Keratinocyte (primary cell): ENCODE results near the gene NPRL2. TPM values are rescaled to one million over a fixed set of nuclear protein-coding genes. Genes with fewer than 3 reads are reported as not detected.
A peak's percentile ranks its signal among the peaks of the same experiment; 100 is the strongest.

ENCODE experiments used
- DNase-seq: peaks from one replicate; pipeline ENCODE4 v3.0.0-alpha.2; 2011; ENCODE audit warnings: low read depth, missing footprints, low spot score
- FAIRE-seq: peaks from 2 replicates; lab custom pipeline; 2011; peaks lifted over from hg19 to GRCh38; lab: Jason Lieb, UNC
- H2AFZ ChIP-seq: 2 replicates; pipeline ENCODE4 v1.6.0; 2012; ENCODE audit warnings: low read length, control low read depth, inconsistent platforms; ENCODE audit not compliant: control insufficient read depth
- H3K27ac ChIP-seq: 2 replicates; pipeline ENCODE4 v1.5.1; 2011; ENCODE audit warnings: low read length; ENCODE audit not compliant: control insufficient read depth, insufficient read depth
- H3K27me3 ChIP-seq: 3 replicates; pipeline ENCODE4 v1.6.0; 2011; ENCODE audit warnings: low read length; ENCODE audit not compliant: control insufficient read depth, insufficient read depth; ENCODE audit errors: extremely low read depth
- H3K36me3 ChIP-seq, 2 experiments: 2 replicates in 1 of 2; 3 replicates in 1 of 2; pipeline ENCODE4 v1.5.1; 2011; ENCODE audit warnings: low read length in 2 of 2, mild to moderate bottlenecking in 1 of 2; ENCODE audit not compliant: control insufficient read depth in 2 of 2, insufficient read depth in 2 of 2; ENCODE audit errors: extremely low read depth in 1 of 2
- H3K4me1 ChIP-seq: 3 replicates; pipeline ENCODE4 v1.5.1; 2011; ENCODE audit warnings: low read length; ENCODE audit not compliant: control insufficient read depth, insufficient read depth; ENCODE audit errors: extremely low read depth
- H3K4me2 ChIP-seq: 3 replicates; pipeline ENCODE4 v1.6.0; 2011; ENCODE audit warnings: low read depth, low read length; ENCODE audit not compliant: control insufficient read depth, insufficient read depth; ENCODE audit errors: extremely low read depth
- H3K4me3 ChIP-seq, 3 experiments: fragments of 200-600 bp in 1 of 3; sonication (generic) in 1 of 3; 2 replicates in 2 of 3; 3 replicates in 1 of 3; pipeline ENCODE4 v1.5.1; 2011 to 2016; ENCODE audit warnings: low read length in 3 of 3, mild to moderate bottlenecking in 3 of 3, control low read depth in 2 of 3, inconsistent platforms in 1 of 3, low read depth in 1 of 3, mixed read lengths in 1 of 3, mixed run types in 1 of 3, moderate library complexity in 1 of 3; ENCODE audit not compliant: control insufficient read depth in 2 of 3, insufficient read depth in 2 of 3; ENCODE audit errors: extremely low read depth in 1 of 3
- H3K79me2 ChIP-seq: 2 replicates; pipeline ENCODE4 v1.6.0; 2012; ENCODE audit warnings: low read length; ENCODE audit not compliant: control insufficient read depth, insufficient read depth
- H3K9ac ChIP-seq: 3 replicates; pipeline ENCODE4 v1.6.0; 2011; ENCODE audit warnings: low read length; ENCODE audit not compliant: control insufficient read depth, insufficient read depth; ENCODE audit errors: extremely low read depth
- H3K9me1 ChIP-seq: 3 replicates; pipeline ENCODE4 v1.6.0; 2011; ENCODE audit warnings: low read length; ENCODE audit not compliant: control insufficient read depth, insufficient read depth; ENCODE audit errors: extremely low read depth
- H3K9me3 ChIP-seq: 2 replicates; pipeline ENCODE4 v1.5.1; 2012; ENCODE audit warnings: low read depth, low read length; ENCODE audit not compliant: control insufficient read depth
- H4K20me1 ChIP-seq: 3 replicates; pipeline ENCODE4 v1.6.0; 2011; ENCODE audit warnings: low read length; ENCODE audit not compliant: control insufficient read depth, insufficient read depth; ENCODE audit errors: extremely low read depth
- CTCF ChIP-seq, 3 experiments: IDR thresholded peaks in 1 of 3; conservative IDR thresholded peaks in 1 of 3; optimal IDR thresholded peaks in 1 of 3; 2 replicates in 2 of 3; 3 replicates in 1 of 3; pipeline versions ENCODE3 to v1.5.1; 2011; ENCODE audit warnings: low read length in 3 of 3, mild to moderate bottlenecking in 3 of 3, moderate library complexity in 2 of 3, control low read depth in 1 of 3, inconsistent platforms in 1 of 3; ENCODE audit not compliant: insufficient read depth in 2 of 3; ENCODE audit errors: extremely low read depth in 1 of 3
- EZH2 ChIP-seq: IDR thresholded peaks from one replicate; pipeline ENCODE4 v1.6.1; 2012; ENCODE audit warnings: inconsistent platforms, mild to moderate bottlenecking, low read length, moderate library complexity
- dilution Hi-C: fragments of 300-500 bp; cut with MboI; formaldehyde crosslinking; loops from one replicate; pipeline ENCODE4 v1.7.0; 2020; ENCODE audit warnings: low sequenced_read_pairs; ENCODE audit not compliant: extremely low pct_ligation_motif_present
- polyA plus RNA-seq, 5 experiments: library from polyadenylated mRNA; depleted of rRNA in 3 of 5; stranded (reverse) in 3 of 5; stranded (forward) in 1 of 5; unstranded in 1 of 5; fragments of >200 nt; gene quantifications; 1 replicate in 1 of 5; 2 replicates in 3 of 5; 3 replicates in 1 of 5; pipeline versions ENCODE4 v1.2.1 to v1.2.3, GENCODE V29; 2011 to 2012; ENCODE audit warnings: missing spikeins in 2 of 5, low read depth in 1 of 5, low replicate concordance in 1 of 5

The NPRL2 gene
- polyA plus RNA-seq, 1 donor (not counting 4 experiments of a cell fraction or from before 2014, with no cell fraction given): 20.6 TPM

- H3K27ac ChIP-seq: peak within 1 kb of the TSS; percentile 74
- H3K9ac ChIP-seq: peak within 1 kb of the TSS; percentile 87
- H3K36me3 ChIP-seq: peaks cover 28 to 40% of the 10 kb centered on the region in 2 experiments
- no peak within 1 kb of the TSS for H2AFZ ChIP-seq
- H4K20me1 ChIP-seq: no peaks in the 10 kb centered on the region
- H3K9me3 ChIP-seq: no peaks in the 10 kb centered on the region
- H3K4me1 ChIP-seq: peaks cover 12% of the 10 kb centered on the region
- FAIRE-seq (peak; percentile 76), DNase-seq (peak; percentile 90)
- peaks cover 45% of the 10 kb centered on the region for H3K79me2 ChIP-seq
- no peaks in the 10 kb centered on the region for H3K27me3 ChIP-seq
- H3K9me1 ChIP-seq: no peaks in the 10 kb centered on the region
- H3K4me2 ChIP-seq: peak within 1 kb of the TSS; percentile 94
- TF ChIP-seq CTCF (optimal IDR thresholded peaks at IDR 0.05 in 1 of 3, IDR thresholded peaks at IDR 0.05 in 1 of 3, conservative IDR thresholded peaks at IDR 0.05 in 1 of 3; ENCODE audit: extremely low read depth in 1 of 3, insufficient read depth in 2 of 3, low read length in 3 of 3): no peak
- no peak for TF ChIP-seq EZH2
- peak within 1 kb of the TSS; percentile 86 to 90 (median 87) for H3K4me3 ChIP-seq
- dilution Hi-C loops: no loop called here
Observed at GRCh38 chr3:50327943-50328691, 22.5 kb downstream of the NPRL2 start, which contains the start of gene TUSC2. TSS of gene TUSC2 (minus strand) at chr3:50328223. CDS start at chr3:50328099, 124 bp downstream.

GRCh38 chr3:50327129-50327528 lies 23.4 kb downstream of the NPRL2 start:
- Histone ChIP-seq H3K9me3 (no peaks in the 10 kb centered on the region), H3K4me3 (peak overlapping the region; percentile 86 to 90 (median 87)), H3K9me1 (no peaks in the 10 kb centered on the region), H3K36me3 (peaks cover 27 to 39% of the 10 kb centered on the region in 2 experiments), H3K27me3 (no peaks in the 10 kb centered on the region), H3K27ac (peak overlapping the region; percentile 74), H3K4me1 (peaks cover 13% of the 10 kb centered on the region), H4K20me1 (no peaks in the 10 kb centered on the region), H2AFZ (no peak overlapping the region), H3K9ac (peak overlapping the region; percentile 87), H3K79me2 (peaks cover 36% of the 10 kb centered on the region), H3K4me2 (peak overlapping the region; percentile 94)
- DNase-seq (no peak), FAIRE-seq (no peak)
- TF ChIP-seq CTCF (optimal IDR thresholded peaks at IDR 0.05 in 1 of 3, IDR thresholded peaks at IDR 0.05 in 1 of 3, conservative IDR thresholded peaks at IDR 0.05 in 1 of 3; ENCODE audit: extremely low read depth in 1 of 3, insufficient read depth in 2 of 3, low read length in 3 of 3): no peak
- TF ChIP-seq EZH2: no peak
- dilution Hi-C loops: no loop called here
